KOPT-K1 (cell line): ENCODE measurements around the gene UBA52.
A peak's percentile ranks its signal among the peaks of the same experiment; 100 is the strongest.

Source experiments
- H3K27ac ChIP-seq: fragments of 200-600 bp; sonication (generic); 2 replicates; pipeline ENCODE4 v1.5.1; 2016; ENCODE audit warnings: antibody characterized with exemption, mild to moderate bottlenecking, low read depth, low read length; ENCODE audit not compliant: poor library complexity, severe bottlenecking
- H3K36me3 ChIP-seq: fragments of 200-600 bp; sonication (generic); 2 replicates; pipeline ENCODE4 v1.5.1; 2017; ENCODE audit warnings: antibody characterized with exemption, mild to moderate bottlenecking, low read length, moderate library complexity; ENCODE audit not compliant: insufficient read depth
- H3K9me3 ChIP-seq: fragments of 200-600 bp; sonication (generic); 2 replicates; pipeline ENCODE4 v1.5.1; 2017; ENCODE audit warnings: antibody characterized with exemption, low read length, mild to moderate bottlenecking; ENCODE audit not compliant: insufficient read depth, poor library complexity, severe bottlenecking

Gene UBA52

DNA sequence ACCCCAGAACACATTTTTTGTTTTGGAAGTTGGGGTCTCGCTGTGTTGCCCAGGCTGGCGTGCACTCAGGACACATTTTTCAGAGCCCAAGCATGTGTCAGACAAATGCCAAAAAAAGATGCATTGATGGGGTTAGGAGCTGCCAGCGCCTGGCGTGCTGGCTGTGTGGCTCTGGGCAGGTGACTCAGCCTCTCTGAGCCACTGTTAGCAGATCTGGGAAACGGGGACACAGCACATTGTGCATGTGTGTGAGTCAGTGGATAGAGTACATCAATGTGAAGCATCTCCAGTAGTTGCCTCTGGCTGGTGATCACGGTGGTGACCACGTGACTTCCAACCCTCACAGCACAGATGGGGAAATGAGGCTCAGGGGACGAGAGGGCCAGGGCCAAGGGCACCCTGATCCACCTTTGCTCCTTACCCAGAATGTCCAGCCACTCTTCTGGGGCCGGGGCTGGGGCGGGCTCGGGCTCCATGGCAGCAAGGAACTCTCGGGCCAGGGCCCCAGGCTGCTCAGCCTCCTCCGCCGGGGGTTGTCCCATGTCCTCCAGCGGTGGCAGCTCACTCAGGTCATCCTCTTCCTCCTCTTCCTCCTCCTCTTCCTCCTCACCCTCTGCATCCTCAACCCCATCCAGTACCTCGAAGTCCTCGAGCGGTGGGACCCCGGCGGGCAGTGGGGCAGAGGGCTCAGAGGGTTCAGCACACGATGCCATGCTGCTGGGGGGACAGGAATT lies 30.2 kb upstream of the UBA52 start:
- Histone ChIP-seq H3K36me3 (peaks cover 52% of the 10 kb centered on the region), H3K9me3 (no peaks in the 10 kb centered on the region), H3K27ac (no peak overlapping the region)

DNA sequence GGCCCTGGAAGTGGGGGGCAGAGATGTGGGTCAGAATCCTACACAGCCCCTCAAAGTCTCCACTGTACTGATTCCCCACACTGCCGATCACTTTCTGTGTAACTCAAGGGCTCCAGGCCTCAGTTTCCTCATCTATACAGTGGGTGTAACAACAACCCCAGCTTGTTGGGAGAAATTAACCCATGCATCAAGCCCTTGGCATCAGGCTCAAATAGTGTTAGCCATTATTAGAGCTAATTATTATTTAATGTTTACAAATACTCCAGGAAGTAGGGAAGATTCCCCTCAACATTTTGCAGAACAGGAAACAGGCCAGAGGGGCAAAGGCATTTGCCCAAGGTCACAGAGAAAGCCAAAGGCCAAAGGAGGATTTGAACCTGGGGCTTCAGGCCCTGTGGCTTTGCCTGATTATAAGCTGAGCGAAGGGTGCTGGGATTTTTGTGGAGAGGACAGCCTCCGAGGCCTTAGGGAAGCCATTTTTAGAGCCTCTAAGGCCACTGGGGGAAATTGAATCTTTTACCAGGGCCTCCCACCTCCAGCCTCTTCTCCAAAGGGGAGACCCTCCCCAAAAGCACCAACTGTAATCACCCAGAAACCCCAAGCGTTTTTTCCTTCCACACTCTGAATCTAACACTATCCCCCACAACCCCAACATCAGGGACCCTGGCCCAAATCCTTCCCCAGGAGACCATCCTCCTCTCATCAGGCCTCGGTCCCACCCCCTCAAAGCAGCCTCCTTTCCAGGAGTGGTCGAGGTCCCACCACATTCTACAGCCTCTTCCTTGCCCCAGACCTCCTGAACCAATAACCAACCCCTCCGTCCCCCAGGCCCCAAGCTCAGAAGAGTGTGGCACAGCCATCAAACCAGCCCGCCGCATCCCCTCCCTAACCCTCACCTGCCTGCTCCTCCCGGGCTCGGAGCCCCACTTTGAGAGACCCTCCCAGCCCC lies 29.4 kb upstream of the UBA52 start:
- Histone ChIP-seq H3K27ac (peak overlapping the region; percentile 66), H3K9me3 (no peaks in the 10 kb centered on the region), H3K36me3 (peaks cover 44% of the 10 kb centered on the region)

DNA sequence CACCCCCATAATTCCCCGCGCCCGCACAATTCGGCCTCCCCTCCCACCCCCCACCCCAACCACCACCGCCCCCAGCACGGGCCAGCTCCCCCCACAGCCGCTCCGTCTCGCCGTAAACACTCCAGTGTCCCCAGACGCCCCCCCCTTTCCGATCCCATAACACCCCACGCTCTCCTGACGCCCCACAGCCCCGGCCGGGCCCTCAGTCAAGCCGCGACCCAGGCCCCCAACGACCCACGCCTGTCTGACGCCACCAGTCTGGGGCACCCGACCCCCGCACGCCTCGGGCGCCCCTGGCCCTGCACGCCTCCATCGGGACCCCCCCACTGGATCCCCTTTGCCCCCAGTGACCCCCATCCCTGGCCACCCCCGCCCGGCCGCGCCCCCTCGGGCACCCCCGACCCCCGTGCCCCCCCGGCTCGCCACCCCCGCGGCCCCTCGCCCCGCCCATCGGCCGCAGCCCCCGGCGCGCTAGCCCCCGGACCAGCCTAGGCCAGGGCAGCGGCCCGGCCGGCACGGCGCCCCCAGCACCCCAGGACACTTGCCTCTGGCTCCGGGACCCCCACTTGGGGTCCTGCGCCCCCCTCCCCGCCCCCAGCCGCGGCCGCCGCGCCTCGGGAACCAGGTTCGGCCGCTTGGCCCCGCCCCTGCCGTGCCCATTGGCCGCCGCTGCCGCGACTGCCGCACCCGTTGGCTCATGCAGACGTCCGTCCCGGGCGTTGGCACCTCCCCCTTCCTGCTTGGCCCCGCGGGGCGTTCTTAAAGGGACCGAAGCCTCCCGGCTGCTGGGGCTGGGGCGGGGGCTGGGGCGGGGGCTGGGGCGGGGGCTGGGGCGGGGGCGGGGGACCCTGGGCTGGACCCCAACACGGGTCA lies 28.5 kb upstream of the UBA52 start, which contains the start of gene FKBP8:
Gene FKBP8, minus strand, starts transcription at position 633 of the 873 bp plus-strand sequence. CDS start 1,603 bp downstream, outside the sequence.
- H3K9me3 ChIP-seq = no peaks in the 10 kb centered on the region
- H3K27ac ChIP-seq = peak within 1 kb of the TSS; percentile 66
- peaks cover 34% of the 10 kb centered on the region for H3K36me3 ChIP-seq

DNA sequence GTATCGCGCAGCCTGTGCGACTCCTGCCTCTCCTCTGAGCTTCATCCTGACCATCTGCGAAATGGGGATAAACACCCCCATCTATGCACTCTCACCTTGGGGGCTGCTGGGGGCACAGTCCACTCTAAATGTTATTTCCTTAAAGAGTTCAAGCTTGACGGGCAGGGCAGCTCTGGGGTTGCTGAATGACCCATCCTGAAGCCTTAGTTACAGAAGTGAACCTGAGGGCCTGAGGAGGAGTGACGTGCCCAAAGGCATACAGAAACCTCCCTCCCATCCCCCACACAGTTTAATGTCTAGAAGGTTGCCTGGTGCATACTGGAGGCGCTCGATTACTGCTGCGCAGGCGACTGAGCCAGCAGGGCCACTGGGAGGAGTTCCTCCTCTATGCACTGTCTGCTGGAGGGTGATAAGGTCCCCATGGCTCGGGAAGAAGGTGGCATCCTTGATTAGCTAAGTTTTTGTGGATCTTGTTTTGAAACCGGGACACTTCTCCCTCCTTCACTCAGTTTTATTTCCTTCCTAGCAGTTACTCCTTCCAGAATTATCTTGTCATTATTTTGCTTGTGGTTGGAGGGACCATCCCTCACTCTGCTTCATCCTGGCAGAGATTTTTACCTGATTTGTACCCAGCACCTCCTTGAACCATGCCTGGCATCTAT lies 27.7 kb upstream of the UBA52 start:
- H3K36me3 ChIP-seq = peaks cover 28% of the 10 kb centered on the region
- H3K9me3 ChIP-seq = no peaks in the 10 kb centered on the region
- H3K27ac ChIP-seq = peak overlapping the region; percentile 66

DNA sequence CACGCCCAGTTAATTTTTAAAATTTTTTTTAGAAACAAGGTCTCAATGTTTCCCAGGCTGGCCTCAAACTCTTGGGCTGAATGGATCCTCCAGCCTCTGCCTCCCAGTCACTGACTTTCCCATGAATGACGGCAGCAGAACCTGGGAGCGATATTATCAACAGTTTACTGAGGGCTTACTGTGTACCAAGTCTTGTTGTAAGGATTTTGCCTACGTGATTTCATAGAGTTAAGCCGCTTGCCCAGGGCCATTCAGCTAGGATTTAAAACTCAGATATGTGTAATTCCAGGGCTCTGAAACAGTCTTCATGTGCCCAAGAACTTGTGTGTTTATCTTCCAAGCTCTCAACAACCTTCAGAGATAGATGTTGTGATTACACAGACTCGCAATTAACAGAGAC lies 20.0 kb upstream of the UBA52 start:
- no peak overlapping the region for H3K27ac ChIP-seq
- H3K9me3 ChIP-seq = no peaks in the 10 kb centered on the region
- no peaks in the 10 kb centered on the region for H3K36me3 ChIP-seq

DNA sequence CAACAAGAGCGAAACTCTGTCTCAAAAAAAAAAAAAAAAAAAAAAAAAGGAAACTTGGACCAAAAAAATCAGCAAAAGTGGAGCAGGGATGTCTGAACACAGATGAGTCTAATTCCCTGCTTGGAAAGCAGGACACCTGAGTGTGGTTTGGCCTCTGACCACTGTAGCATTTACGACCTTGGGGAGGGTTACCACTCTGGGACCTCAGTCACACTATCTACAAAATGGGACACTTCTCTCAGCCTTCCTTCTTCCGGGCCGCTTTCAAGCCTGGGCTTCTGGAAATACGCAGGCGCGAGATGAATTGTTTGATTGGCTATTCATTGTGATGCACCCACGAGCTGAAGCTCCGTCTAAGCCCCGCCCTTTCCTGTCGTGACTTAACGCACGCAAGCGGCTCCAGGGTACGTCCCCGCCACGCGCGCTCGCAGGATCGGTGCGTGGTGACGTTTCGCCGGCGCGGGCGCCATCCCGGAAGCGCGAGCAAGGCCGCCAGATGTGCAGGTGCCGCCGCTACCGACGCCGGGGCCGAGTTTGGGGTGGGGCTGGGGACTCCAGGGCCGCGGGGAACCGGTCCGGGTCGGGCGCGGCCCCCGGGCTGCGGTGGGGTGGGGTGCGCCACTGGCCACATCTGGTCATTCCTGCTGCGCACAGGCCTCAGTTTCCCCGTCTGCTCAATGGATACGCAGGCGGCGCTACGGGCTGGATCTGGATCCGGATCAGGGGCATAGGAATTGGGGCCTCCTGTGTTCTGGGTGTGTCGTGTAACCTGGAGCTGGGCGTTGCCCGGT lies 14.1 kb upstream of the UBA52 start, which contains the start of gene KXD1:
Gene KXD1, plus strand, starts transcription at position 460 of the 791 bp plus-strand sequence. CDS start 4,187 bp downstream, outside the sequence.
- H3K9me3 ChIP-seq = no peaks in the 10 kb centered on the region
- peaks cover 18% of the 10 kb centered on the region for H3K36me3 ChIP-seq
- peak within 1 kb of the TSS; percentile 84 for H3K27ac ChIP-seq

DNA sequence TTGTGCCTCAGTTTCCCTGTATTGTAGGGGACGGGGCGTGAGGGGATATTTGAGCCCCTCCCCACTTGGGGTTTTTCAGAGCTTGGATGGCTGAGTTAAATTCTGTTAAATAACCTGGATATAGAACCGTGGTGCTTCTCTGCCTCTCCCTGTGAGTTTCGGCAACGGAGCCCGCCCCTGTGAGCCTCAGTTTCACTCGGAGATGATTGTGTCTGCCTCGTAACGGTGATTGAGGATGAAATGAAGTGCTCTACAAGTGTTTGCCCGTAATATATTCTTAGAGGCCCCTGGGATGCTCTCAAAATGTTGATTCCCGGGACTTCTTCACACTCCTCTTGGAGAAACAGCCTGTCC lies 13.5 kb upstream of the UBA52 start:
- Histone ChIP-seq H3K36me3 (peaks cover 24% of the 10 kb centered on the region), H3K9me3 (no peaks in the 10 kb centered on the region), H3K27ac (peak overlapping the region; percentile 84)

DNA sequence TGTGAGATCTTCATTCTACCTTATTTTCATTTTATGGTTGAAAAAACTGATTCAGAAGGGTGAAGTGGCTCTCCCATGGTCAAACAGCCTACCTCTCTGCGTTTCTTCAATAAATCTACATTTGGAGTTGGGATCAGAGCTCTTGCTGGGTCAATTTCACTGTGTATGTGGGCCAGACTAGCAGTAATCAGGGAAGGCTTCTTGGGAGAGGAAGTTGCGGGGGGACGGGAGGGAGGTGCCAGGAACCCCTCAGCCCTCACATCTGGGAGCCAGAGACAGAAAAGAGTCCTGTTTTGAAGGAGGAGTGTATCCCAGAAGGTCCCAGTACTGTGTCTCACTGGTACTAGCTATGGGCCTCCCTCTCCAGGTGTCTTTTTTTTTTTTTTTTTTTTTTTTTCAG lies 13.1 kb upstream of the UBA52 start:
- peak overlapping the region; percentile 84 for H3K27ac ChIP-seq
- H3K36me3 ChIP-seq = peaks cover 28% of the 10 kb centered on the region
- no peaks in the 10 kb centered on the region for H3K9me3 ChIP-seq

DNA sequence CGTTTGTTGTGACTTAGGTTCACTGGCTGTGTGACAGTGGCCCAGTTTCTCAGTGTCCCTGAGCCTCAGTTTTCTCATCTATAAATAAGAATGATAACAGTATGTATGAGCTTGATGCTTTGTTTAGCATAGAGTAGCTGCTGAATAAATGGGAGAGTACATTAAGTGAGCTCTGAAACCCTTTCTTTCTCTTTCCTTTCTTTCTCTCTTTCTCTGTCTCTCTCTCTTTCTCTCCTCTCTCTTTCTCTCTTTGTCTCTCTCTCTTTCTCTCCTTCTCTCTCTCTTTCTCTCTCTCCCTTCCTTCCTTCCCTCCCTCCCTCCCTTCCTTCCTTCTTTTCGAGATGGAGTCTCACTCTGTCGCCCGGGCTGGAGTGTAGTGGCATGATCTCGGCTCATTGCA lies 12.0 kb upstream of the UBA52 start:
- Histone ChIP-seq H3K36me3 (peaks cover 39% of the 10 kb centered on the region), H3K27ac (no peak overlapping the region), H3K9me3 (no peaks in the 10 kb centered on the region)

DNA sequence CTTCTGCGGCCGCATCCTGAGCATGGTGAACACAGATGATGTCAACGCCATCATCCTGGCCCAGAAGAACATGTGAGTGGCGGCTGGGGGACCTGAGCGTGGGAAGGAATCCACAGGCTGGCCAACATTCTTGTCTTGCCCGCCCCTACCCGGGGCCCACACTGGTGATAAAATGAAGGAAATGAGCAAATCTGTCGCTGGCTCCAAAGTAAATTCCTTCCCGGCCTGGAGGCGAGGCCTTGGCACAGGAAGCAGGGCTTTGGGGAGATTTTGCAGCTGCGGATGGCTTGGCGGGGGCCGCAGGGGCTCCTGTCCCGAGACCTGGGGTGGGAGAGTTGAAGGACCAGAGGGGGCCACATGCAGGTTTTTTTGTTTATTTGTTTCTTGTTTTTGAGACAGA lies 9.6 kb upstream of the UBA52 start:
- H3K36me3 ChIP-seq = peaks cover 63% of the 10 kb centered on the region
- no peaks in the 10 kb centered on the region for H3K9me3 ChIP-seq
- no peak overlapping the region for H3K27ac ChIP-seq

DNA sequence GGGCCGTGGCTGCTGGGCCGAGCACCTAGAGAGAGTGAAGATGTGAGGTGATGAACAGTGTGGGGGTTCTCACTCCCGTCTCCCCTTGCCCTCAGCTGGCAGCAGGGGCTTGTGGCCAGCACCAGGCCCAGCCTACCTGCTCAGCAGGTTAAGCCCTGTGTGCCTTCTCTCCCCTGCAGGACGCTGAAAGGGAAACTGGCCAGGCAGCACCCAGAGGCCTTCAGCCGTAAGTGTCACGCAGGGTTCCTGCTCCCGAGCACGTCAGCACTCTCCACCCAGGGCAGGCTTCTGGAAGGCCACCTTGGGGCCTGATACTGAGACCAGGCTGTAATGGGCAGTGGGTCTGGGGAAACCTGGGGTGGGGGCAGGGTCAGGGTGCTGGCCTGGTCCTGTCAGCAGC lies 4.7 kb upstream of the UBA52 start:
- no peaks in the 10 kb centered on the region for H3K9me3 ChIP-seq
- H3K36me3 ChIP-seq = peaks cover 78% of the 10 kb centered on the region
- no peak overlapping the region for H3K27ac ChIP-seq

DNA sequence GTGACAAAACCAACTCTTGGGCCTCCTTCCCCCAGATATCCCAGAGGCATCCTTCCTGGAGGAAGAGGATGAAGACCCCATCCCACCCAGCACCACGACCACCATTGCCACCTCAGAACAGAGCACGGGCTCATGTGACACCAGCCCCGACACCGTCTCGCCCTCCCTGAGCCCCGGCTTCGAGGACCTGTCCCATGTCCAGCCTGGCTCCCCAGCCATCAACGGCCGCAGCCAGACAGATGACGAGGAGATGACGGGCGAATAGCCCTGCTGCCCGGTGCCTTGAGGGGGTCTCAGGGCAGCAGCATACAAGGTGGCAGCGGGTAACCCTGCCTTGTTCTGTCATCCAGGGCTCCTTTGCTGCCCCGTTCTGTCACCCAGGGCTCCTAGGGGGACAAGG lies 3.3 kb upstream of the UBA52 start:
- Histone ChIP-seq H3K36me3 (peaks cover 70% of the 10 kb centered on the region), H3K27ac (no peak overlapping the region), H3K9me3 (no peaks in the 10 kb centered on the region)

DNA sequence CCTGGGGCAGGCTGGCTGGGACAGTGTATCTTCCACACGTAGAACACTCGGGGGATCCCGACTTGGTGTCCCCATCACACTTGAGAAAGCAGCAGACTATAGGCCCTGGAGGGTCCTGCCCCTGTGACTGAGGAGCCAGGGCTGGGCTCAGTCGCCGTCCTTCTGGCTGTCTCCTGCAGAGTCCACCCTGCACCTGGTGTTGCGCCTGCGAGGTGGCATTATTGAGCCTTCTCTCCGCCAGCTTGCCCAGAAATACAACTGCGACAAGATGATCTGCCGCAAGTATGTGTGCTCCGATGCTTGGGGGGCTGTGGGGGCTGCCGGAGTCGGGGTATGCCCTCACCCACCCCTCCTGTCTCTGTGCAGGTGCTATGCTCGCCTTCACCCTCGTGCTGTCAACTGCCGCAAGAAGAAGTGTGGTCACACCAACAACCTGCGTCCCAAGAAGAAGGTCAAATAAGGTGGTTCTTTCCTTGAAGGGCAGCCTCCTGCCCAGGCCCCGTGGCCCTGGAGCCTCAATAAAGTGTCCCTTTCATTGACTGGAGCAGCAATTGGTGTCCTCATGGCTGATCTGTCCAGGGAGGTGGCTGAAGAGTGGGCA lies 3.1 kb downstream of the UBA52 start:
- Histone ChIP-seq H3K27ac (no peak overlapping the region), H3K36me3 (peaks cover 60% of the 10 kb centered on the region)

More for the DNA sequence above, 3.1 kb downstream of the UBA52 start:
- no peaks in the 10 kb centered on the region for H3K9me3 ChIP-seq
